DND-41 (cell line): Measurements from ENCODE around the gene DLL3.

Experiments used
- ATAC-seq: fragments of 200-7000 bp; cut with Tn5 transposase; 3 replicates; pipeline ENCODE4 v1.9.1; 2021; ENCODE audit warnings: low read depth; ENCODE audit not compliant: insufficient read depth
- DNase-seq: peaks from one replicate; pipeline ENCODE4 v3.0.0-alpha.2; 2020
- H2AFZ ChIP-seq: 2 replicates; pipeline ENCODE4 v1.6.0; 2012; ENCODE audit warnings: low read depth, low read length
- H3K27ac ChIP-seq: 2 replicates; pipeline ENCODE4 v1.5.1; 2012; ENCODE audit warnings: low read length, inconsistent platforms
- H3K27me3 ChIP-seq: fragments of 200-600 bp; sonication (generic); 2 replicates; pipeline ENCODE4 v1.6.0; 2012; ENCODE audit warnings: low read length, mild to moderate bottlenecking, inconsistent platforms; ENCODE audit not compliant: insufficient read depth, poor library complexity
- H3K36me3 ChIP-seq: 2 replicates; pipeline ENCODE4 v1.5.1; 2012; ENCODE audit warnings: low read length, inconsistent platforms; ENCODE audit not compliant: insufficient read depth
- H3K4me1 ChIP-seq: 2 replicates; pipeline ENCODE4 v1.5.1; 2012; ENCODE audit warnings: mild to moderate bottlenecking, low read length; ENCODE audit not compliant: insufficient read depth
- H3K4me2 ChIP-seq: 2 replicates; pipeline ENCODE4 v1.6.0; 2012; ENCODE audit warnings: mild to moderate bottlenecking, moderate library complexity, low read length, inconsistent platforms; ENCODE audit not compliant: insufficient read depth
- H3K4me3 ChIP-seq, 2 experiments: fragments of 200-600 bp in 1 of 2; shearing (Covaris generic) in 1 of 2; 2 replicates each; pipeline ENCODE4 v1.5.1; 2012 to 2016; ENCODE audit warnings: inconsistent platforms in 2 of 2, low read length in 2 of 2, mild to moderate bottlenecking in 2 of 2, low read depth in 1 of 2, moderate library complexity in 1 of 2
- H3K79me2 ChIP-seq: 2 replicates; pipeline ENCODE4 v1.6.0; 2012; ENCODE audit warnings: low read length, inconsistent platforms; ENCODE audit not compliant: insufficient read depth
- H3K9ac ChIP-seq: 2 replicates; pipeline ENCODE4 v1.6.0; 2012; ENCODE audit warnings: low read depth, mild to moderate bottlenecking, inconsistent platforms, low read length, moderate library complexity
- H3K9me3 ChIP-seq: 2 replicates; pipeline ENCODE4 v1.5.1; 2012; ENCODE audit warnings: low read length, moderate library complexity, mild to moderate bottlenecking, inconsistent platforms; ENCODE audit not compliant: insufficient read depth, severe bottlenecking
- H4K20me1 ChIP-seq: 2 replicates; pipeline ENCODE4 v1.6.0; 2012; ENCODE audit warnings: low read length; ENCODE audit not compliant: insufficient read depth
- EZH2 ChIP-seq: IDR thresholded peaks from 3 replicates; pipeline ENCODE4 v1.6.1; 2012; ENCODE audit warnings: borderline replicate concordance, low read depth, mild to moderate bottlenecking, moderate library complexity, low read length, inconsistent platforms; ENCODE audit not compliant: severe bottlenecking
- TF ChIP-seq, protein P1 (sequence below): IDR thresholded peaks from 2 replicates; pipeline ENCODE4 v1.5.1; 2012; ENCODE audit warnings: borderline replicate concordance, low read length, moderate library complexity, mild to moderate bottlenecking; ENCODE audit not compliant: poor library complexity, severe bottlenecking; ENCODE audit errors: extremely low read depth

The DLL3 gene

GRCh38 chr19:39543477-39543857, 44.7 kb downstream of the DLL3 start:
- H3K36me3 ChIP-seq: no peaks in the 10 kb centered on the region
- H3K4me1 ChIP-seq: peaks cover 13% of the 10 kb centered on the region
- H4K20me1 ChIP-seq: no peaks in the 10 kb centered on the region
- no peaks in the 10 kb centered on the region for H3K9me3 ChIP-seq
- peaks cover 15% of the 10 kb centered on the region for H3K79me2 ChIP-seq
- H3K9ac ChIP-seq: no peak overlapping the region
- no peak for DNase-seq
- H3K4me2 ChIP-seq: no peak overlapping the region
- ATAC-seq: no peak
- no peak for TF ChIP-seq EZH2
- TF ChIP-seq, protein P1, sequence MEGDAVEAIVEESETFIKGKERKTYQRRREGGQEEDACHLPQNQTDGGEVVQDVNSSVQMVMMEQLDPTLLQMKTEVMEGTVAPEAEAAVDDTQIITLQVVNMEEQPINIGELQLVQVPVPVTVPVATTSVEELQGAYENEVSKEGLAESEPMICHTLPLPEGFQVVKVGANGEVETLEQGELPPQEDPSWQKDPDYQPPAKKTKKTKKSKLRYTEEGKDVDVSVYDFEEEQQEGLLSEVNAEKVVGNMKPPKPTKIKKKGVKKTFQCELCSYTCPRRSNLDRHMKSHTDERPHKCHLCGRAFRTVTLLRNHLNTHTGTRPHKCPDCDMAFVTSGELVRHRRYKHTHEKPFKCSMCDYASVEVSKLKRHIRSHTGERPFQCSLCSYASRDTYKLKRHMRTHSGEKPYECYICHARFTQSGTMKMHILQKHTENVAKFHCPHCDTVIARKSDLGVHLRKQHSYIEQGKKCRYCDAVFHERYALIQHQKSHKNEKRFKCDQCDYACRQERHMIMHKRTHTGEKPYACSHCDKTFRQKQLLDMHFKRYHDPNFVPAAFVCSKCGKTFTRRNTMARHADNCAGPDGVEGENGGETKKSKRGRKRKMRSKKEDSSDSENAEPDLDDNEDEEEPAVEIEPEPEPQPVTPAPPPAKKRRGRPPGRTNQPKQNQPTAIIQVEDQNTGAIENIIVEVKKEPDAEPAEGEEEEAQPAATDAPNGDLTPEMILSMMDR: no peak
- H2AFZ ChIP-seq: no peak overlapping the region
- no peak overlapping the region for H3K4me3 ChIP-seq
- H3K27me3 ChIP-seq: peaks cover 5% of the 10 kb centered on the region
- no peak overlapping the region for H3K27ac ChIP-seq

DNA sequence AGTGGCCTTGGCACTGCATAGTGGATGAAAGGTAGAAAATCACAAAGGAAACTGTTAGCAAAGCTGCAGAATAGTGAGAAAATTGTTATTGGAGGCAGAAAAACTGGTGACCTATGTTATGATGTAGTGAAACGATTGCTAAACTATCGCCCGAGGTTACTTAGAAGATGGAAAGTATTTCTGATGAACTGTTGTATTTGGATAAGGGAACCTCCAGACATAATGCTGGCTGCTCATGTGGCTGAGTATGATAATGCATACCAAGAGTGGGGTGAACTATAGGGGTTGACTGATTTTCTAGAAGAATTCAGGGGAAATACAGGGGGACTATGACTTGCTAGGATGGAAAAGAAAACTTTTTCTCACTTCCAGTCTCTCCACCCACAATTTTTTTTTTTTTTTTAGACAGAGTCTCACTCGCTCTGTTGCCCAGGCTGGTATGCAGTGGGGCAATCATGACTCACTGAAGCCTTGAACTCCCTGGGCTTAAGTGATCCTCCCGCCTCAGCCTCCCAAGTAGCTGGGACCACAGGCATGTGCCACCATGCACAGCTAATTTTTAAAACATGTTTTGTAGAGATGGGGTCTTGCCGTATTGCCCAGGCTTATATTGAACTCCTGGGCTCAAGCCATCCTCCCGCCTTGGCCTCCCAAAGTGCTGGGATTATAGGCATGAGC, 45.6 kb downstream of the DLL3 start:
- Histone ChIP-seq H3K4me1 (peaks cover 7% of the 10 kb centered on the region), H3K9ac (no peak overlapping the region), H3K79me2 (peaks cover 6% of the 10 kb centered on the region), H2AFZ (no peak overlapping the region), H3K27me3 (peaks cover 5% of the 10 kb centered on the region), H3K27ac (no peak overlapping the region), H3K9me3 (no peaks in the 10 kb centered on the region), H3K4me3 (no peak overlapping the region), H3K4me2 (no peak overlapping the region), H3K36me3 (no peaks in the 10 kb centered on the region), H4K20me1 (no peaks in the 10 kb centered on the region)
- ATAC-seq: no peak
- no peak for TF ChIP-seq EZH2
- TF ChIP-seq, protein P1: no peak
- DNase-seq: no peak

GRCh38 chr19:39544911-39545310, 46.2 kb downstream of the DLL3 start:
- Histone ChIP-seq H3K4me1 (peaks cover 7% of the 10 kb centered on the region), H3K4me2 (no peak overlapping the region), H4K20me1 (no peaks in the 10 kb centered on the region), H3K9ac (no peak overlapping the region), H3K4me3 (no peak overlapping the region), H3K79me2 (peaks cover under 1% of the 10 kb centered on the region; the same call in 1 of the 2 replicates), H2AFZ (no peak overlapping the region), H3K27ac (no peak overlapping the region), H3K9me3 (no peaks in the 10 kb centered on the region), H3K36me3 (no peaks in the 10 kb centered on the region), H3K27me3 (peaks cover 5% of the 10 kb centered on the region)
- ATAC-seq (no peak), DNase-seq (no peak)
- TF ChIP-seq, protein P1: no peak
- TF ChIP-seq EZH2: no peak
